ENCODE measurements around the gene TEP1. TPM values are rescaled to one million over a fixed set of nuclear protein-coding genes. Genes with fewer than 3 reads are reported as not detected.
A peak's percentile ranks its signal among the peaks of the same experiment; 100 is the strongest.

The TEP1 gene
- total and polyA plus RNA-seq, 2 of the 13 experiments (the other 11 are each of a cell fraction or from before 2014, with no cell fraction given), result 11.0 to 12.8 TPM

- TF ChIP-seq ZNF713 (CRISPR knock-in tag; IDR thresholded peaks at IDR 0.05), result no peak
- peak; percentile 91; the same call in 1 of the 2 replicates for TF ChIP-seq NRL (CRISPR knock-in tag; IDR thresholded peaks at IDR 0.05; ENCODE audit: borderline replicate concordance)
- TF ChIP-seq MAFK (conservative IDR thresholded peaks at IDR 0.05 in 1 of 2, IDR thresholded peaks at IDR 0.05 in 1 of 2; ENCODE audit: low read length in 2 of 2), result no peak
- peak; percentile 68 for TF ChIP-seq THAP11 (CRISPR knock-in tag; IDR thresholded peaks at IDR 0.05)
- TF ChIP-seq ZXDC (CRISPR knock-in tag; IDR thresholded peaks at IDR 0.05), result peak; percentile 95
- no peak for TF ChIP-seq SMAD9 (CRISPR knock-in tag; IDR thresholded peaks at IDR 0.05)
- 0 out of 2 replicates have a peak, but pooled peaks have one; percentile 32 for TF ChIP-seq ZNF30 (CRISPR knock-in tag; IDR thresholded peaks at IDR 0.05)
- TF ChIP-seq ZNF20 (CRISPR knock-in tag; IDR thresholded peaks at IDR 0.05), result no peak
- TF ChIP-seq ZNF17 (CRISPR knock-in tag; IDR thresholded peaks at IDR 0.05), result no peak
- peak; percentile 90 for TF ChIP-seq TAF1 (CRISPR knock-in tag; IDR thresholded peaks at IDR 0.05)
- peak; percentile 31 to 84; a peak in 3 of 4 replicates for TF ChIP-seq POLR2A (IDR thresholded peaks at IDR 0.05; ENCODE audit: insufficient read depth in 1 of 2, low read depth in 2 of 2, low read length in 2 of 2)
- TF ChIP-seq AGO2 (optimal IDR thresholded peaks at IDR 0.05; ENCODE audit: low read depth, low read length), result peak; percentile 58
- TF ChIP-seq ZNF160 (CRISPR knock-in tag; IDR thresholded peaks at IDR 0.05), result peak; percentile 82; the same call in 1 of the 2 replicates
- TF ChIP-seq MXI1 (IDR thresholded peaks at IDR 0.05; ENCODE audit: borderline replicate concordance, low read depth, low read length), result peak; percentile 41; the same call in 1 of the 3 replicates
- peak; percentile 98 for TF ChIP-seq UBTF (CRISPR knock-in tag; IDR thresholded peaks at IDR 0.05)
- peak; percentile 70; the same call in 1 of the 2 replicates for TF ChIP-seq REPIN1 (CRISPR knock-in tag; IDR thresholded peaks at IDR 0.05; ENCODE audit: borderline replicate concordance, low read depth)
- no peak for TF ChIP-seq ZNF10 (CRISPR knock-in tag; IDR thresholded peaks at IDR 0.05; ENCODE audit: borderline replicate concordance, low read depth)
- TF ChIP-seq MYC (CRISPR knock-in tag; IDR thresholded peaks at IDR 0.05; ENCODE audit: borderline replicate concordance), result peak; percentile 54
- TF ChIP-seq MAF1 (CRISPR knock-in tag; IDR thresholded peaks at IDR 0.05; ENCODE audit: borderline replicate concordance), result 0 out of 2 replicates have a peak, but pooled peaks have one; percentile 68
- no peak for TF ChIP-seq RELA (CRISPR knock-in tag; IDR thresholded peaks at IDR 0.05)
- TF ChIP-seq ZNF136 (CRISPR knock-in tag; IDR thresholded peaks at IDR 0.05; ENCODE audit: low read depth), result no peak; the same call in 1 of the 2 replicates
- peak; percentile 77; the same call in 1 of the 2 replicates for TF ChIP-seq ZNF598 (CRISPR knock-in tag; IDR thresholded peaks at IDR 0.05; ENCODE audit: borderline replicate concordance)
- no peak for TF ChIP-seq ZNF354B (CRISPR knock-in tag; IDR thresholded peaks at IDR 0.05)
These were observed at the start of gene TEP1 (continued) for GRCh38 chr14:20412876-20413743.
